Measurements from ENCODE around the gene PVALB. TPM values are rescaled to one million over a fixed set of nuclear protein-coding genes. Genes with fewer than 3 reads are reported as not detected.

Gene PVALB
- total and polyA plus RNA-seq, 3 donors from 2014 or later, result 2.3 to 3.0 TPM; not detected in 1

- peak; percentile 62 for DNase-seq
- no peaks in the 10 kb centered on the region for H3K36me3 ChIP-seq (ENCODE audit: low read depth, missing control alignments)
- 0% methylated on average over 2 to 23 of the region's 23 CpGs for WGBS, 2 donors
- H3K9me3 ChIP-seq, result no peaks in the 10 kb centered on the region
- no peaks in the 10 kb centered on the region for H3K4me1 ChIP-seq
- H3K27ac ChIP-seq, result peak overlapping the region; percentile 46 to 82
- peak overlapping the region; percentile 77 to 86 for H3K4me3 ChIP-seq
- intact Hi-C loops (cut with DNase I; ENCODE audit: low total_unique reads), result no loop called here
- TF ChIP-seq CTCF (IDR thresholded peaks at IDR 0.05), result no peak
- no peak for TF ChIP-seq POLR2A (IDR thresholded peaks at IDR 0.05)
- H3K27me3 ChIP-seq, result no peaks in the 10 kb centered on the region
Measured at GRCh38 chr22:36775586-36775963, 41.3 kb downstream of the PVALB start.

DNA sequence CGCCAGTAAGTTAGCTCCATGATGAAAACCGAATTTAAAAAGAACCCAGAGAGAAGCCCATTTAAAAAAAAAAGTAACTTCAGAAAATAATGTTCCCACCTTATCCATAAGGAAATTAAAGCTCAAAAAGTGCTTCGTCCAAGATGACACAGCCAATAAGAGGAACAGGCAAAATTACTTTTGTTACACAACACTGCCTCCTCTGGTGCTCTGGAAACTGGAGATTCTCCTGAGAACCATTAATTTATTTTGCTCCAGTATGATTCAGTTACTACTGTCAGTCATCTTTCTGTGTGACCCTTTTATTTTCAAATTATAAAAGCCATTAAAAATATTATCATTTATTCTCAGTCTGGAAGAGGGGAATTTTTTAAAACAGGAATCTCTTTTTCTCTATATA is 42.9 kb downstream of the PVALB start:
- Histone ChIP-seq H3K4me1 (no peaks in the 10 kb centered on the region), H3K36me3 (ENCODE audit: low read depth, missing control alignments) (no peaks in the 10 kb centered on the region), H3K27ac (no peak overlapping the region), H3K9me3 (no peaks in the 10 kb centered on the region), H3K27me3 (no peaks in the 10 kb centered on the region), H3K4me3 (no peak overlapping the region)
- TF ChIP-seq CTCF (IDR thresholded peaks at IDR 0.05) (peak in 2 of 3 experiments; percentile 36 to 41), POLR2A (IDR thresholded peaks at IDR 0.05) (no peak)
- intact Hi-C loops (cut with DNase I; ENCODE audit: low total_unique reads), result no loop called here
- no peak for DNase-seq
- 77 to 82% methylated on average over 3 of the region's 3 CpGs for WGBS, 2 donors

DNA sequence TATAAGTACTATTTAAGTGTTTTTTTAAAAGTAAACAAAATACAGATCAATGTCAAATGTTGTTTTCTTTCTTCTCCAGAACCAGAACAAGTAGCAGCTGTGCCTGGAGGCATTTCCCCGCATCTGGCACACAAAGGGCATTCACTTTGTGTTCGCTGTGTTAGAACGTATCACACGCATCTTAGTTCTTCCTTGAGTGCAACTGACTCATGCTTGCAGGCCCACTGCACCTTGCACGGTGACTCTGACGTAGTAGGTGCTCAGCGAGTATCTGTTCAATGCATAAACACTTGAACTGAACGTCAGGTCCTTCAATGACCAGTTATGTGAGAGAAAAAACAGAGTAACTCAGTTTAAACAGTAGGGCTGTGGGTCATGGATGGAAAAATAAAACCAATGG is 44.4 kb downstream of the PVALB start:
- no peak overlapping the region for H3K27ac ChIP-seq
- H3K9me3 ChIP-seq, result no peaks in the 10 kb centered on the region
- H3K27me3 ChIP-seq, result no peaks in the 10 kb centered on the region
- intact Hi-C loops (cut with DNase I; ENCODE audit: low total_unique reads), result no loop called here
- TF ChIP-seq CTCF (IDR thresholded peaks at IDR 0.05), result no peak
- no peak for TF ChIP-seq POLR2A (IDR thresholded peaks at IDR 0.05)
- no peaks in the 10 kb centered on the region for H3K36me3 ChIP-seq (ENCODE audit: low read depth, missing control alignments)
- no peaks in the 10 kb centered on the region for H3K4me1 ChIP-seq
- DNase-seq, result no peak
- H3K4me3 ChIP-seq, result no peak overlapping the region
- 87 to 93% methylated on average over 8 of the region's 8 CpGs for WGBS, 2 donors

- H3K4me3 ChIP-seq, result no peak overlapping the region
- DNase-seq, result no peak
- no peaks in the 10 kb centered on the region for H3K4me1 ChIP-seq
- intact Hi-C loops (cut with DNase I; ENCODE audit: low total_unique reads), result no loop called here
- no peaks in the 10 kb centered on the region for H3K27me3 ChIP-seq
- H3K9me3 ChIP-seq, result no peaks in the 10 kb centered on the region
- no peaks in the 10 kb centered on the region for H3K36me3 ChIP-seq (ENCODE audit: low read depth, missing control alignments)
- H3K27ac ChIP-seq, result no peak overlapping the region
- TF ChIP-seq POLR2A (IDR thresholded peaks at IDR 0.05), result no peak
- TF ChIP-seq CTCF (IDR thresholded peaks at IDR 0.05), result no peak
- WGBS, 2 donors, result 95 to 98% methylated on average over 13 of the region's 13 CpGs
Measured at GRCh38 chr22:36771356-36772063, 45.3 kb downstream of the PVALB start.

Measured in testis (tissue), 3 donors.